ENCODE measurements around the gene PTPN6.

- no peak for TF ChIP-seq CTCF (IDR thresholded peaks at IDR 0.05)
- no peak for TF ChIP-seq EP300 (IDR thresholded peaks at IDR 0.05)
Observed at GRCh38 chr12:6935371-6936193, 15.6 kb upstream of the PTPN6 start.

All from suprapubic skin (tissue), 3 donors.